KMS-11 (cell line): ENCODE measurements around the gene DNAJC15.

Experiments
- H2AFZ ChIP-seq: fragments of 200-600 bp; sonication (generic); 2 replicates; pipeline ENCODE4 v1.6.1; 2016; ENCODE audit warnings: antibody characterized with exemption, mixed run types, low read depth
- H3K27ac ChIP-seq: fragments of 200-600 bp; sonication (generic); 2 replicates; pipeline ENCODE4 v1.6.1; 2016; ENCODE audit warnings: mild to moderate bottlenecking, mixed run types
- H3K27me3 ChIP-seq: fragments of 200-600 bp; sonication (generic); 2 replicates; pipeline ENCODE4 v1.6.1; 2017; ENCODE audit warnings: mild to moderate bottlenecking, low read depth, mixed run types, moderate library complexity; ENCODE audit not compliant: insufficient read depth
- H3K36me3 ChIP-seq: fragments of 200-600 bp; sonication (generic); 2 replicates; pipeline ENCODE4 v1.6.1; 2017; ENCODE audit warnings: mild to moderate bottlenecking, mixed run types; ENCODE audit not compliant: insufficient read depth
- H3K4me1 ChIP-seq: fragments of 200-600 bp; sonication (generic); 2 replicates; pipeline ENCODE4 v1.6.1; 2016; ENCODE audit warnings: mild to moderate bottlenecking, low read depth, mixed run types; ENCODE audit not compliant: poor library complexity, severe bottlenecking
- H3K4me2 ChIP-seq: fragments of 200-600 bp; sonication (generic); 2 replicates; pipeline ENCODE4 v1.7.0; 2016; ENCODE audit warnings: mild to moderate bottlenecking, mixed run types
- H3K4me3 ChIP-seq: fragments of 200-600 bp; sonication (generic); IDR thresholded peaks from 2 replicates; pipeline ENCODE4 v1.6.1; 2017; ENCODE audit warnings: low read depth, low read length, mixed read lengths; ENCODE audit not compliant: insufficient read depth
- H3K79me2 ChIP-seq: fragments of 200-600 bp; sonication (generic); 2 replicates; pipeline ENCODE4 v1.6.1; 2016; ENCODE audit warnings: low read depth, mixed run types; ENCODE audit not compliant: insufficient read depth
- H3K9ac ChIP-seq: fragments of 200-600 bp; sonication (generic); 2 replicates; pipeline ENCODE4 v1.6.1; 2016; ENCODE audit warnings: mild to moderate bottlenecking, mixed run types
- H4K20me1 ChIP-seq: fragments of 200-600 bp; sonication (generic); 2 replicates; pipeline ENCODE4 v1.6.1; 2016; ENCODE audit warnings: mild to moderate bottlenecking, mixed run types; ENCODE audit not compliant: insufficient read depth
- TF ChIP-seq, protein P1 (sequence below): fragments of 200-600 bp; sonication (generic); conservative IDR thresholded peaks from 2 replicates; pipeline ENCODE4 v1.6.1; 2017; ENCODE audit warnings: low read depth, mild to moderate bottlenecking, antibody characterized with exemption, low read length, moderate library complexity, mixed read lengths

Gene DNAJC15

DNA sequence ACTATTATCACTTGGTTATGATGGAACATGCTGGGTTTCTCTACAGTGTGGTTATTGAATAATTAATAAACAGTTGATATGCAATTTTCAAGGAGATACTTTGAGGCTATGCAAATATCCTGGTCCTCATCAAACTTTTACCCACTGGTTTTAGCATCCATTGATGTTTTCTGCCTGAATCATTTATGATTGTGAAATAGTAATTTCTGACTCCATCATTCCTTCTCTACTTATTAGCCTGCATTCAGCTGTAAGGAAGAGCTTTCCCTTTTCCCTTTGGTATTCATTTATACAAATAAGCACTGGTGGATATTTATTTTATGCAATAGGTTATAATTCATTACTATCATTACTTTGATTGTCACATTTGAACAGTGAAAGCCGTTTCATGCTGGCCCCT, 13.9 kb upstream of the DNAJC15 start:
- Histone ChIP-seq H3K9ac (no peak overlapping the region), H3K79me2 (no peaks in the 10 kb centered on the region), H3K4me3 (no peak overlapping the region), H4K20me1 (no peaks in the 10 kb centered on the region), H2AFZ (no peak overlapping the region), H3K4me2 (no peak overlapping the region), H3K27me3 (no peaks in the 10 kb centered on the region), H3K4me1 (no peaks in the 10 kb centered on the region), H3K27ac (no peak overlapping the region), H3K36me3 (no peaks in the 10 kb centered on the region)
- TF ChIP-seq, protein P1, sequence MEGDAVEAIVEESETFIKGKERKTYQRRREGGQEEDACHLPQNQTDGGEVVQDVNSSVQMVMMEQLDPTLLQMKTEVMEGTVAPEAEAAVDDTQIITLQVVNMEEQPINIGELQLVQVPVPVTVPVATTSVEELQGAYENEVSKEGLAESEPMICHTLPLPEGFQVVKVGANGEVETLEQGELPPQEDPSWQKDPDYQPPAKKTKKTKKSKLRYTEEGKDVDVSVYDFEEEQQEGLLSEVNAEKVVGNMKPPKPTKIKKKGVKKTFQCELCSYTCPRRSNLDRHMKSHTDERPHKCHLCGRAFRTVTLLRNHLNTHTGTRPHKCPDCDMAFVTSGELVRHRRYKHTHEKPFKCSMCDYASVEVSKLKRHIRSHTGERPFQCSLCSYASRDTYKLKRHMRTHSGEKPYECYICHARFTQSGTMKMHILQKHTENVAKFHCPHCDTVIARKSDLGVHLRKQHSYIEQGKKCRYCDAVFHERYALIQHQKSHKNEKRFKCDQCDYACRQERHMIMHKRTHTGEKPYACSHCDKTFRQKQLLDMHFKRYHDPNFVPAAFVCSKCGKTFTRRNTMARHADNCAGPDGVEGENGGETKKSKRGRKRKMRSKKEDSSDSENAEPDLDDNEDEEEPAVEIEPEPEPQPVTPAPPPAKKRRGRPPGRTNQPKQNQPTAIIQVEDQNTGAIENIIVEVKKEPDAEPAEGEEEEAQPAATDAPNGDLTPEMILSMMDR, result no peak

DNA sequence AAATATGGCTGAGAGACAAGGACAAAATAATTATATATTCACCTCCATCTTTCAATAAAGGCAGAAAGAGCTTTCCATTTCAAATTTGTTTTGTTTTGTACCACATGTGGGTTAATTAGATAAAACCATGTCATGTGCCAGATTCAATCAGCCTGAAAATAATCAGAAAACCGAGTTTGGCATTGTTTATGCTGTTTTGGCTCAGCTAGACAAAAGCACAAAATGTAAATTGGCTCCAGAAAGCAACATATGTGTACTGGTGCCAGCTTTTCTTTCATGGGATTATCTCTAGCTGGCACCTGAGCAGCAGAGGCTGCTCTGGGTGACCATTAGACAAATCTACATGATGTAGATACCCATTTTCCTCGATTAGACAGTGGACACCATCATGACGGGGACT, 9.2 kb upstream of the DNAJC15 start:
- no peaks in the 10 kb centered on the region for H4K20me1 ChIP-seq
- no peaks in the 10 kb centered on the region for H3K36me3 ChIP-seq
- TF ChIP-seq, protein P1, result no peak
- no peak overlapping the region for H3K4me3 ChIP-seq
- H3K27ac ChIP-seq, result no peak overlapping the region
- no peaks in the 10 kb centered on the region for H3K79me2 ChIP-seq
- H3K4me2 ChIP-seq, result no peak overlapping the region
- no peak overlapping the region for H2AFZ ChIP-seq
- no peaks in the 10 kb centered on the region for H3K27me3 ChIP-seq
- H3K9ac ChIP-seq, result no peak overlapping the region
- H3K4me1 ChIP-seq, result no peaks in the 10 kb centered on the region

DNA sequence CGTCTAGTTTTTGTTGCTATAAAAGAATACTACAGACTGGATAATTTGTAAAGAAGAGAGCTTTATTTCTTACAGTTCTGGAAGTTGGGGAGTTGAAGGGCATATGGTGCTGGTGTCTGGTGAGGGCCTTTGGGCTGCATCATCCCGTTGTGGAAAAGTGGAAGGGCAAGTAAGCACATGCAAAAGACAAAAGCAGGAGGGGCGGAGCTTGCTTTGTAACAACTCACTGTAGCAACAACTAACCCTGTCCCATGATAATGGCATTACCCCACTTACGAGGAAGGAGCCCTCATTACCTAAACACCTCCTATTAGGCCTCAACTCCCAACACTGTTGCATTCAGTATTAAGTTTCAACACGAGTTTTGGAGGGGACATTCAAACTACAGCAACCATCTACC, 7.2 kb upstream of the DNAJC15 start:
- Histone ChIP-seq H3K27ac (no peak overlapping the region), H3K36me3 (no peaks in the 10 kb centered on the region), H3K27me3 (no peaks in the 10 kb centered on the region), H3K4me2 (no peak overlapping the region), H3K79me2 (no peaks in the 10 kb centered on the region), H4K20me1 (no peaks in the 10 kb centered on the region), H3K4me1 (no peaks in the 10 kb centered on the region), H2AFZ (no peak overlapping the region), H3K9ac (no peak overlapping the region), H3K4me3 (no peak overlapping the region)
- TF ChIP-seq, protein P1, result no peak

DNA sequence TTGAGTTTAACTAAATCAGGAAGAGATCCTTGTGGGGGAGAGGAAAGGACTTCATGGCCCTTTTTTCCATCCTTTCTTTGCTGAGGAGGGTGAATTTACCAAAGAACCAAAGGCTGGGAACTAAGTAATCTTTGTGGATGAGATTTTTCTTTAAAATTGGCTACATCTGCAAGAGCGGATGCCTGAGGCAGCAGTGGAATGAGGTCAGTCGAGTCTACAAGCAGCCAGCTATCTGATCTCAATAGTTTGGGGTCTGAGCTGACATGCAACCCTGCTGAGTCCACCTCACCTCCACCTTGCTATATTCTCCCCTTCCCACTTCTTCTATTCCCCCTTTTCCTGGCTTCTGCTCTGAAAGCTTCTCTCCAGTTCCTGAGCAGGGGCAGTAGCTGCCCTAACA, 3.6 kb upstream of the DNAJC15 start:
- H3K27me3 ChIP-seq, result no peaks in the 10 kb centered on the region
- H3K4me1 ChIP-seq, result no peaks in the 10 kb centered on the region
- H3K4me3 ChIP-seq, result no peak overlapping the region
- H3K4me2 ChIP-seq, result no peak overlapping the region
- no peak overlapping the region for H3K9ac ChIP-seq
- H2AFZ ChIP-seq, result no peak overlapping the region
- TF ChIP-seq, protein P1, result no peak
- H3K36me3 ChIP-seq, result no peaks in the 10 kb centered on the region
- no peak overlapping the region for H3K27ac ChIP-seq
- H3K79me2 ChIP-seq, result no peaks in the 10 kb centered on the region
- no peaks in the 10 kb centered on the region for H4K20me1 ChIP-seq

DNA sequence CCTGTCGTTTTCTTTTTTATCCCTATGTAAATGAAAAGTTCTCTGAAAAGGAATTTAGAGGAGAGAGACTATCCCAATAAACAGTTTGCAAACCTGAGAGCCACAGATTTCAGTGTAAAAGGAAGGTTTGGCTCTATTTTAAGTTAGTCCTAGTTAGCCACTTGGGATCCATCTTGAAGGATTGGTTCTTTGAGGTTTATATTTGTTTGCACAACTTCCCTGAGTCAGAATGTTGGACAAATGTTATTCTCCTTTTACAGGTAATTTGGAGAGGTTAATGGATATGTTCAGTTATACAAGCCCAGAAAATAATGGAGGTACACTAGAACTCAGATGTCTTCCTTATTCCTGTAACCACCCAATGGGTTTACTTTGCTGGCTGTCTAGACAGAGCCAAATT, 2.6 kb upstream of the DNAJC15 start:
- TF ChIP-seq, protein P1, result no peak
- H3K4me3 ChIP-seq, result no peak overlapping the region

More for the DNA sequence above, 2.6 kb upstream of the DNAJC15 start:
- no peaks in the 10 kb centered on the region for H3K36me3 ChIP-seq
- H3K4me1 ChIP-seq, result no peaks in the 10 kb centered on the region
- no peak overlapping the region for H2AFZ ChIP-seq
- no peak overlapping the region for H3K27ac ChIP-seq
- H3K9ac ChIP-seq, result no peak overlapping the region
- H3K27me3 ChIP-seq, result no peaks in the 10 kb centered on the region
- no peak overlapping the region for H3K4me2 ChIP-seq
- H3K79me2 ChIP-seq, result no peaks in the 10 kb centered on the region
- no peaks in the 10 kb centered on the region for H4K20me1 ChIP-seq
